ENCODE results near the gene IL17RE.

- TF ChIP-seq CTCF (IDR thresholded peaks at IDR 0.05; ENCODE audit: insufficient read depth, low read length) = no peak
- no peak for TF ChIP-seq GABPA (IDR thresholded peaks at IDR 0.05; ENCODE audit: low read depth)
- TF ChIP-seq REST (IDR thresholded peaks at IDR 0.05; ENCODE audit: insufficient replicate concordance, low read depth) = no peak
- TF ChIP-seq POLR2AphosphoS5 (IDR thresholded peaks at IDR 0.05; ENCODE audit: low read depth) = no peak
- no peak for TF ChIP-seq SPI1 (IDR thresholded peaks at IDR 0.05; ENCODE audit: borderline replicate concordance, low read depth)
Observed at GRCh38 chr3:9863058-9863772, 39.4 kb upstream of the IL17RE start.

All from HL-60 (cell line).